HG03108 (cell line): Measurements from ENCODE around the gene CDK14.
"Not testable (repeated sequence)": the region's sequence is repeated elsewhere in the genome, so short reads cannot be mapped to it uniquely, and the experiment has no call there.

Experiments used
- ATAC-seq: cut with Tn5 transposase; IDR thresholded peaks from one replicate; pipeline ENCODE4 v1.9.1; 2021; ENCODE audit warnings: moderate library complexity; ENCODE audit not compliant: unreplicated experiment

The CDK14 gene

DNA sequence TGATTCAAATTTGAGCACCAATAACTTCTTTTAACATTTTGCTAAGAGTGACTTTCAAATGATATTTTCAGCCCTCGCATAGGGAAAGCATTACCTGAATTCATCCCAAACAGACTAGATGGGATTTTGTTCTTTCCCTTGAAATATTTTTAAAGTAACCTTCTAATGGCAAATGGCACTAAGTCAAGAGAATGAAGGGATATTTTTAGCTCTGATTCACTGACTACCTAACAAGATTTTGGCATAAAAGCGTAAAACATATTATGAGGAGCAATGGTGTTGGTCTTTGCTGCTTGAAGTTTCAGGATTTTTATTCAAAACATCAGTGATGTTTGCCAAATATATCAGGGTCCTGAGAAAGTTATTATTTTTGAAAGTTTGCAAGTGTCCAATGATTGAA, 290.3 kb downstream of the CDK14 start:
- no peak for ATAC-seq

DNA sequence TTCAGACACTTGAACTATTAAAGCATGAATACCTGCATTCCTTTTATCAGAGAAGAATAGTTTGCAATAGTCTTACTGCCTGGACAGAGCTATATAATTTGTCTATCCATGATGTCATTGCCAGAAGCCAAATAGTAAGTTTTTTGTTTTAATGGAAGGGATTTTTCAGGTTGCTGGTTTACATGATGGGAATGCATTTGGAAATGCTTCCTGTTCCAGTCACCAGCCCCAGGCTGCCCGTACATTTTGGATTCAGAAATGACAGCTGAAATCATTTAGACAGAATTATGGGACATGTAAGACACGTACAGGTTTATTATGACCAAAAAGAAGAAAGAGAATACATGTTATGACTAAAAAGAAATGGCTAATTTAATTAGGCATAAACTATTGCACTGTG, 293.1 kb downstream of the CDK14 start:
- no peak for ATAC-seq

DNA sequence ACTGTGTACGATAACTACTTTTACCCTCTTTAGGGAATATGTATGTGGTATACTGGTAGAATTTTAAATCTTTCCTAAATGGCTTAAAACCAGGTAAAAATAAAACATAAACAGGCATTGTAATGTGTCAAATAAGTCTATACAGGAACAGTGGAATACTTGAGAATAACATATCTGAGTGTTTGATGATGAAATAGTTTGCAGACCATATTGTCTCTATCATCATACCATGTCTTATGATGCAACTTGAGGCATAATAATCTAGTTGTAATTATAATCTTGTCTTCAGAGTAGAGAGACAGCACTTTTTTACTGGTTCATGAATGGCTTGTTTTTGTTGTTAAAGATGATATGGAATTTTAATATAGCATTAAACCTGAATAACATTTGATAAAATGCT, 293.5 kb downstream of the CDK14 start:
- no peak for ATAC-seq

DNA sequence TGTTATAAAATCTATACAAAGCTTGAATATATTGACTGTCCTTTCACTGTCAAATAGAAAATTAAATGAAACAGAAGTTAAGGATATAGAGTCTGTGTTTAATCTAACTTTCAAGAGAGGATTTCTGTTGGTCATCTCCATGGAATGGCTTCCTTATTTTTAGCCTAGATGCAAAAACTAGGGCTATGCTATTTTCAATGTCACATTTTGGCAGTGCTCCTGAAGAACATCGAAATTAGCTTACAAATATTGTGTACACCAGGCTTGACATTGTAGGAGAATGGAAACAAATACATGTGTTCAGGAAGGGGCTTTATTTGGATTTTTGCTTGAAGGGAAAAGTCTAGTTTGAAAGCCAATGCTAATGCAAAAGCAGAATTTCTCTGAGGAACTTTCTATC, 295.4 kb downstream of the CDK14 start:
- no peak for ATAC-seq

DNA sequence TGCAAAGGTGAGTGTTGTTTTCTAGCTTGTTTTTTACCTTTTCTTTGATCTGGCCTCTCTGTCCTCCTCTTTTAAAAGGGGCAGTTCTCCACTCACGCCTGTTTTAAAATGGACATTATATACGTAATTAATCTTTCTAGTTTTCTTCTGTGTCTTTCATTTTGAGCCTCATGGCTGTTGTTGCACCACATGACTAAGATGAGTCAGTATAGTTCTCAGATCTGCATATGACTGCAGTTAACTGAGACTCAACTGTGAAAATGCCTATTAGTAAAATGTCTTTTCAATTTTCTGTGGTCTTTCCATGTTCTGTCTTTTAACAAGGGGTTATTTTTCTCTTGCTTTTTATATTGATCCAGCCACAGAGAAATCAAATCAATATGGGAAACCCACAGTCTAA, 296.1 kb downstream of the CDK14 start:
- no peak for ATAC-seq

DNA sequence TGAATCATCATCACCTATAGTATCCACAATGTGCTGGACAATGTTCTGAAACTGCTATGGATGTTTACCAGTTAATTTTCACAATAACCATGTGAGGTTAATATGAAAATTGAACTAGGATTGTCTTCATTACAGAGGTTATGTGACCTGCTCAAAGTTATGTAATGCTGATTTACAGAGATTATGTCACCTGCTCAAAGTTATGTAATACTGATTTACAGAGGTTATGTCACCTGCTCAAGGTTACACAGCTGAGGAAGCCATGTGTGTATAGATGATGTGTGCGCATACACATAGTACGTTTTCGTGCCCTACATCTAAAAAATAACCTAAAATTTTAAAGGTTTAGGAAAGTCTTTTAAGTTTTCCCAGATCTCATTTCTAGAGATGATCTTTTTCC, 298.0 kb downstream of the CDK14 start:
- ATAC-seq = no peak

DNA sequence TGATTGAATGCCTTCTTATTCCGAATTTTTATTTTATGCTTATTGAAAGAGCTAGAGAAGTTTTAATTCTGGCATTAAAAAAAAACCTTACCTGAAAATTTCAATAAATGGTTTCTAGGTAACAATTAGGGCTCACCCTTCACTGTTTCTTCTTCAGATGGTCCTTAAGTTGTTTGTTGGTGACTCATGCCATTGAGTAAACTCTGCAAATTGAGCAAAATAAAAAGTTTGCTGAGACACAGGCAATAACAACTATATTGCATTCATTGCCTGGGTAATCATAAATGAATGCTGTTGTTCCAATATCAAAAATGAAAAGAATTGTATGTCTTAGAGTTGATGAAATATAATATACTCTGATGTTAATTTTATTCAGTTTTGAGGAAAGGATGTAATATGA, 300.3 kb downstream of the CDK14 start:
- ATAC-seq = no peak

DNA sequence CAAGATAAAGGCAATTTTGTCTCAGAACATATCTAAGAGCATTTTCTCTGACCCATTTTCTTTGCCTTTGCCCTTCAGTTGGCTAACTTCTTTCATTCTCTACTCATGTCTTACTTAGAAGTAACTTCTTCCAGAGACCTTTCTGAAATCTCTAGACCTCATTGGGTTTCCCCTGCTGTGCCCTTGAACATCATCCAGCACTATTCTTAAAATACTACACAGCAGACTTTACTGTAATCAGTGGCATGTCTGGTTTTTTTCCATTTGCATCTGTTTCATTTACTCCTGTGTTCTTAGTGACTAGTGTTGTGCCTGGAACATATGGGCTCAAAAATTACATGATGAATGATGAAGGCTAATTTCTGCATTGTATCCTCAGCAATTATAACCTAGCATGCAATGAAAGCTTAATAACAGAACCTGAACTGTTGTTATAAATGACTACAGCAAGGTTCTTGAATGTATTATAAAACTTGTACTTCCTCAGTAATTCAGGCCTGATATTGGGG, 301.9 kb downstream of the CDK14 start:
- no peak for ATAC-seq

DNA sequence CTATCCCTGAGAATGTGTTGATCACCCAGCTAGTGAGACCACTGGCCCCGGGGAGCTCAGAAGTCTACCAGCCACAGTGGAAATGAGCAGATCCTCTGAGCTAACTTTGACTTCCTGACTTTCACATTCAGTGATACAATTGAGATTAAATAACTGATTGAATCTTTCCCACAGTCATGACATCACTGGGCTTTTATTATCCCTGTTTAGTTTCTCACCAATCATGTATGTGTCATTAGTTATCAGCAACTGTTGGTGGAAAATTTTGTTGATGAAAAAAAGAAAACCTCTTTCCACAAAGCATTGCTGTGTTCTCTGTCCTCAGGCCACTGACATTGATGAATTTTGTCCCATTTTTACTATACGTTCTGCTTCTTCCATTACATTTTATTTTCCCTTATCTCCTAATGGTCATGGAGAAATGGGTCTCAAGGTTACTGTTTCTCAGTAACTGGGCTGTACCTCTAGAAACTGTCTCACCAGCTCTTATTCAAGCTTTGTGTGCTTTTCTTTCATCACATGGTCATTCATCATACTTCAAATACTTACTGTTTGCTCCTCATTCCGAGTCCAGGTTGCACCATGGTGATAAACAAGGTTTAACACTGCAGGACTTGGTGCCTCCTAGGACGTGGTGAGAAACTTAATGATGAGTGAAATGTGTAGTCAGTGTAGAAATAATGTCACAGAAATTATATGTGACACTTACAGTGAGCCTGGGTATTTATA, 304.7 kb downstream of the CDK14 start:
- no peak for ATAC-seq

DNA sequence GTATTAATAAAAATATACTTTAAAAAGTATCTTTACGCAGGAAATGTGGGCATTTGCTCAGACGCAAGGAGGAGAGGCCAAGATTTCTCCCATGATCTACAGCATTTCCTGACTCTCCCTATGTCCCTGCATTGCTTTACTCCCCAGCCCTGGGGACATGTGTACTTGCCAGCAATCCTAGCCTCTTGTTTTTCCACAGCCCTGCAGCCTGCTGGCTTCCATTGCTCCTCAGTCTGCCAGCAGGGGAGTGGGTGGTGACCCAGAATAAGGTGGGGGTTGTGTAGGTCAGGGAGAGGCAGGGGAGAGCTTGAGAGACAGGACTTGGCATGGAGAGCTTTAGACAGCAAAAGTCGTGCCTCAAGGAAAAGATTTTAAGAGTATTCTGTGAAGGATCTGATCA, 307.7 kb downstream of the CDK14 start:
- ATAC-seq = no peak

DNA sequence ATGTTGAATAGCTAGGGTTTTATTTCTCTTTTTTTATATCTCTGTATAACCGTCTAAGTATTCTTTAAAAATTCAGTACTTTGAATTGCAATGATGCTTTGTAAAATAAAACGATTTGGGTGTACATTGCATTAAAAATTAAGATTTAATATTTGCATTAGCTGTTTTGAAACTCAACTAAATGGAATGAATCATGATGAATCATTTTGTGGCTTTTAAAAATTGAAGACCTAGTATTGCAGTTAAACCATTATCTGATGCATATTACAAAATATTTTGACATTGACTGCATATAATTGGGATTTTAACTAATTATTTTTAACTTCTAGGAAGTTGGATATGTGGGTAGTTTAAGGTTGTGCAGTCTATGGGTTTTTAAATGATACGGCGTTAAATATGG, 314.0 kb downstream of the CDK14 start:
- no peak for ATAC-seq

DNA sequence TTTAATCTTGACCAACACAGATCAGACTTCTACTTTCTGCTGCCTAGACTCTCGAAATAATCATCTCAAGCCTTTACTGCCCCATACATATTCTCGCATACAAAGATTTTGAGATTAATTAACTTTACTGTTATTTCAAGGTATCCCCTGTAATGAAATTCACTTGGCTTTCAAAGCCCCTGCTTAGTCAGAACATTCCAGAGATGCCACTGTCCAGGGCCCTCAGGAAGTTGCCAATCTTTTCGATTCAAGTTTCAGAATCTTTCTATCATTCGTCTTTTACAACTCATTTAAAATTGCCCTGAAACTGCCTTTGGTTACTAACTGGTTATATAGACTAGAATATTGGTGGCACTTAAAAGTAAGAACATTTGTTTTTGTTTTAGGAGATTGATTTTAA, 320.2 kb downstream of the CDK14 start:
- no peak for ATAC-seq

DNA sequence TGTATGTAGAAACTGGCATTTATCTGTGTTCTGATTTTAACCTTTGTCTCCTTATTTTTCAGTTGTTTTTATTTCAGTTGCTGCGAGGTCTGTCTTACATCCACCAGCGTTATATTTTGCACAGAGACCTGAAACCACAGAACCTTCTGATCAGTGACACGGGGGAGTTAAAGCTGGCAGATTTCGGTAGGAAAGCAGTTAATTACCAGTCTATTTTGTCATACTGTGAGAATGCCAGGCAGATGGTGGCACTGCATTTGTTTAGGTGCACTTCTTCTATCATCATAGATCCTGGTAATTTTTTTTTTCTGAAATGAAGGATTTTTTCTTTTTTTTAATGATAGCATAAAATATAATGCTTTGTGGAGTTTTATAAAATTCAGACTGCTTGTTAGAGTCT, 321.4 kb downstream of the CDK14 start:
- ATAC-seq = no peak

DNA sequence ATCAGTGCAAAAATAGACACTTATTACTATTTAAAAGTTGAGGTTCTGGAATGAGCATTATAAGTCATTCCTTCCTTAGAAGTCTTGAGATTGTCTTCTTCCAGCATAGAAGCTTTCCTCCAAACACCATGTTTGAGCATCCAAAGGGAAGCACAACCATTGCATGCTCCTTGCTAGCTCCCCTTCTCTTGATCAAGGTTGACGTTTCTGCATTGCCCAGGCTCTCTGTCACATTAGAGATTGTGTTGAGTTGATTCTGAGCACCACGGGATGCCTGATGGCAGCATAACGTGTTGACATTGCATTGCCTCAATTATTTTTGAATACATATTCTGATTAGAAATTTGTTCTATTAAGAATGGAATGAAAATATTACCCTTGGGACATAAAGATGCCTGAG, 322.2 kb downstream of the CDK14 start:
- no peak for ATAC-seq

DNA sequence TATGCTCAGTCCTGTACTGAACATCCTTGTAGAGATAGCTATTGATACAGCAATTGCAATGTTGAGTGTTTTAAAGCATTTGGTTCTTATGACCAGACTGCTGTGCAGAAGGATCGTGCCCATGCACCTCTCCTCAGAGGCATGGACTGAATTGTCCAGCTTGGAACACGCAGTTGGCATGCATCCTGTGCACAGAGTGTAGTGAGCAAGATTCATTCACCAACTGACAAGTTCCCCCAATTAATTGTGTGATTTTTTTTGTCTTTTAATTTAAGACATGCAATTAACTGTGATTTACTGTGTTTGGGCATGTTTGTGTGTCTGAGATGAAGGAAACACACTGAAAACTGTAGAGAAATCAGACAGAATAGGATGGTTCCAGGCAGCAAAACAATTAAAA, 323.7 kb downstream of the CDK14 start:
- no peak for ATAC-seq

DNA sequence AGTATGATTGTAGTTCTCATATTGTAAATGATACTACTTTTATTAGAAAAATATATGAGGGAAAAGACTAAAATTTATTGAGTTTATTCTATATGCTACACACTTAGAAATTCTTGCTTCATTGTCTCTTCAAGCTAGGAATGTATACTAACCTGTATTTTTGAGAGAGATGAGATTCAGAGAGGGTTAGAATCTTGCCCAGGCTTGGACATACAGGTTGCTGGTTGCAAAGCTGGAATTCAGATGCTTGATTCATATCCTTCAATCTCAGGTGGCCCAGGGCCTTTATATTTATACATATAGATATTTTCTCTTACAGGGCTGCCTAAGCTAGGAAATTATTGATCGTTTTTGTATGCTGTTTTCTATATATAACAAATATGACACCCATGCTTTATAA, 324.2 kb downstream of the CDK14 start:
- no peak for ATAC-seq

DNA sequence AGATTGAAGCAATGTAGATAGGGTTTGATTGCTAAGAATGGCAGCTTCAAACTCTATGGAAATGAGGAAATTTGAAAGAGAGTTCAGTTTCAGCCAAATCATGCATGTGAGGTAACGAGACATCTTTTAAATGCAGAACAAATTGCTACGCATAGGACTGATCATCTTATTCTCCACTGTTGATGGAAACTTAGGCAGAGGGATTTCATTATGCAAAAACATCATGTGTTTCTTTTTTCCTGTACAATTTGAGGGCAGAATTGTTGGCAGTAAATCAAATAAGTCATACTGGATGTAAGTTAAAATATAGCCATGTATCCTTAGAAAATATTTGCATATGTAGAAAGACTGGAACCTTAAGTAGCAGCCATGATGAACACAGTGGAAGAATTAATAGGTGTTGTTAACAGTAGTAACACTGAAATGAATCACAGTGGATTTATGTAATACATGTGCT, 327.4 kb downstream of the CDK14 start:
- ATAC-seq = no peak

DNA sequence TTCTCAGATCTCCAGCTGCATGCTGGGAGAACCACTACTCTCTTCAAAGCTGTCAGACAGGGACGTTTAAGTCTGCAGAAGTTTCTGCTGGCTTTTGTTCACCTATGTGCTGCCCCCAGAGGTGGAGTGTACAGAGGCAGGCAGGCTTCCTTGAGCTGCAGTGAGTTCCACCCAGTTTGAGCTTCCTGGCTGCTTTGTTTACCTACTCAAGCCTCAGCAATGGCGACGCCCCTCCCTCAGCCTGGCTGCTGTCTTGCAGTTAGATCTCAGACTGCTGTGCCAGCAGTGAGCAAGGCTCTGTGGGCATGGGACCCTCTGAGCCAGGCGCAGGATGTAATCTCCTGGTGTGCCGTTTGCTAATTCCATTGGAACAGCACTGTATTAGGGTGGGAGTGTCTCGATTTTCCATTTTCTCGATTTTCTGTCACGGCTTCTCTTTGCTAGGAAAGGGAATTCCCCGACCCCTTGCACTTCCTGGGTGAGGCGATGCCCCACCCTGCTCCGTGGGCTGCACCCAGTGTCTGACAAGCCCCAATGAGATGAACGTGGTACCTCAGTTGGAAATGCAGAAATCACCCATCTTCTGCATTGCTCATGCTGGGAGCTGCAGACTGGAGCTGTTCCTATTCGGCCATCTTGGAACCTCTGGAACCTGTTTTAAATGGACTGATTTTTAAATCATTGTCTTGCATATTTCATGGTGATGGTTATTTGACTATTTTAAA, 332.7 kb downstream of the CDK14 start:
- ATAC-seq = not testable (repeated sequence)

DNA sequence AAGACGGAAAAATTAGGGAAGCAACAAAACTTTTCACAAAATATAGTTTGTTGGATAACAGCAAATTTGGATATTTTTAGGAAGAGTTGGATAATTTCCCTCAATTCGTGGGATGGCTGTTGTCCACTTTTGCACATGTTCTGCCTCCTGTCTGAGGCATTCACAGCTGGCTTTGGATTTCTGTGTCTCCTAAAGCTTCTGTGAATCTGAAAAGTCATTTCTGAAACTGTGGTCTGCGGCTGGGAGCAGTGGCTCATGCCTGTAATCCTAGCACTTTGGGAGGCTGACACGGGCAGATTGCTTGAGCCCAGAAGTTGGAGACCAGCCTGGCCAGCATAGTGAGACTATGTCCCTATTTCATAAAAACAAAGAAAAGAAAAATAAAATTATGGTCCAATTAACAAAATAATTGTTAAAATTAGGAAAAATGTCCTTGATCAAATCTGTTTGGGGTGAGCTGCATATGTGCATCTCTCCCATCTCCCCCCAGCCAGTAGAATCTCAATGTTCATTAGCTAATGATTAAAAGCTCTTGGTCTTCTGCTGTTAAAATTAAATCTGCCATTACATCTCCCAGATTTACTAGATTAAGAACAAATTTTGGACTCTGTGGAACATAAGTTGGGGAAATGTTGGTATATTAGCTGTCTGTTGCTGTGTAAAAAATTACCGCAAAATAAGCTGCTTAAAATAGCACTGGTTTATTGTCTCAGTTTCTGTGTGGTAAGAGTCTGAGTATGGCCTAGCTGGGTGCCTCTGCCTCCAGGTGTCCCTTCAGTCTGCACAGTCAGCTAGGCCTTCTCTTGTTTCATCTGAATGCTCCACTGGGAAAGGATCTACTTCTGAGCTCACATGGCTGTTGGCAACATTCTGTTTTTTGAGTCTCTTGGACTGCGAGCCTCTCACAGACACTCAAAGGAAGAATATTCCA, 336.1 kb downstream of the CDK14 start:
- ATAC-seq = peak; percentile 89

DNA sequence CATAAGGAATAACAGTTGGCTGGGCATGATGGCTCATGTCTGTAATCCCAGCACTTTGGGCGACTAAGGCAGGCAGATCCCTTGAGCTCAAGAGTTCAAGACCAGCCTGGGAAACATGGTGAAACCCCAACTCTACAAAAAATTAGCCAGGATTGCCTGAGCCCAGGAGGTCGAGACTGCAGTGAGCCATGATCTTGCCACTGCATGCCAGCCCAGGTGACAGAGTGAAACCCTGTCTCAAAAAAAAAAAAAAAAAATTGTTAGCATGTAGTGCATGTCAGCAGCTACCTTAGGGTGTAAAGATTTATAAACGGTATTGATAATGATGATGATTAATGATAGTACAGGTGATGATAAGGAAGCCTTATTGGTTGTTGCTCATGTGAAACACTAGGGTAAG, 336.9 kb downstream of the CDK14 start:
- no peak for ATAC-seq

DNA sequence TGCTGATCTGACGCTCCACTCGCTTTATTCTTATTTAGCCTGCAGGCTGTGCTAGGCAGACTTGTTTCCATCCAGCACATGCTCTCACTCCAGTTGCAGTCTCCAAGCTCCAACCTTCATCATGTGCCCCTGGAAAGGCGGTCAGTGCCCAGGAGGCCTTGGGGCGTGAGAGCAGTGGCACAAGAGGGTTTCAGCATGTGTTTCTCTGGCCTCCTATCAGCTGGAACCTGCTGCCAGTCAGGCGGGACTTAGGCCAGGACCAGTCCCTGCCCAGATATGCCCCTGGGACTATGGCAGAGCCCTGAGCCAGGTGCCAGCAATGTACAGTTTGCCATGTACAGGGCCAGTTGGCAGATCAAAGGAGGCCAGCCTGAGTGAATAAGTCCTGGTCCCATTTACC, 337.9 kb downstream of the CDK14 start:
- ATAC-seq = no peak
